H1 (cell line): ENCODE results near the gene PRPH2. TPM values are rescaled to one million over a fixed set of nuclear protein-coding genes. Genes with fewer than 3 reads are reported as not detected.

Source experiments
- POLR2A ChIP-seq, 2 experiments: IDR thresholded peaks; 1 replicate in 1 of 2; 2 replicates in 1 of 2; pipeline ENCODE4 v1.6.1; 2011; ENCODE audit warnings: low read depth in 2 of 2, low read length in 2 of 2, mild to moderate bottlenecking in 2 of 2; ENCODE audit errors: control extremely low read depth in 1 of 2
- SAP30 ChIP-seq: fragments of 300-600 bp; sonication (generic); IDR thresholded peaks from 2 replicates; pipeline ENCODE4 v1.7.1; 2012; ENCODE audit warnings: low read length, moderate library complexity, mild to moderate bottlenecking, inconsistent platforms; ENCODE audit not compliant: insufficient read depth, insufficient replicate concordance
- SP1 ChIP-seq: IDR thresholded peaks from 2 replicates; pipeline ENCODE4 v1.6.1; 2011; ENCODE audit warnings: low read depth, low read length
- polyA plus RNA-seq, 7 experiments: library from polyadenylated mRNA; depleted of rRNA in 3 of 7; stranded (reverse) in 5 of 7; unstranded in 2 of 7; fragments of >200 nt in 5 of 7; fragments of 200-250 nt in 2 of 7; gene quantifications; 1 replicate in 5 of 7; 2 replicates in 1 of 7; 4 replicates in 1 of 7; pipeline versions ENCODE4 v1.2.1 to v1.2.3, GENCODE V29; 2011 to 2013; ENCODE audit warnings: missing spikeins in 2 of 7, mixed read lengths in 2 of 7
- total RNA-seq: library from RNA; stranded (reverse); fragmentation: NEBNext Ultra II Directional; extraction: Animal tissue kit (Norgen Biotek cat#: 25700); gene quantifications from 2 replicates; pipeline ENCODE4 v1.2.1, GENCODE V29; 2021
- TF ChIP-seq, protein P1 (sequence below): fragments of 300-600 bp; sonication (generic); IDR thresholded peaks from 2 replicates; pipeline ENCODE4 v1.7.1; 2012; ENCODE audit warnings: low read length, moderate library complexity, mild to moderate bottlenecking, inconsistent platforms; ENCODE audit not compliant: insufficient replicate concordance

Gene PRPH2
- total and polyA plus RNA-seq, 2 of the 8 experiments (the other 6 are each of a cell fraction or from before 2014, with no cell fraction given), result 0.23 to 0.65 TPM

DNA sequence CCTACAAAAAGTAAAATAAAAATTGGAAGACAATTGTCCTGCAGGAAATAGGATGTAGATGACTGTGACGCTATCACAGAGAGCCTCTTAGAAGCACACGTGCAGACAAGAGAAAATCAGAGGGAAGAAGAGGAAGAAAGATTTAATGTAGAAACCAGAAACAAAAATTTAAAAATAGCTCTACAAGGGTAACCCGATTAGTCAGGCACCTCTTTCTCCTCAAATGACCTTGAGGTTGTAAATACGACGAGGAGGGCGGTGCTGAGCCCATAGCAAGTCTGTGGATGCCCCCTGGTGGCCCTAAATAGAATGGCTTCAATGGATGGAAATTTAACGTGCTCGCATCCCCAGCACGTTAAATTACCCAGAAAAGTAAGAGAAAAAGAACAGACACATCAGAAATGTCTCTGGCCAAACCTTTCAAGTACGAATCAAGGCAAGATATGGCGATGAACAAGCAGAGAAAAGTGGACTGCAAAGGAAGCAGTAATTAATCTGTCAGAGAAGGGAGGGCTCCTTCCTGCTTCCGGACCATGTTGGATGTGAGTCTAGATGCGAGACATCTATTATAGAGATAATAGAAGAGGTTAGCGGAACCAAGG is 4.2 kb upstream of the PRPH2 start (continued):
- TF ChIP-seq, protein P1, sequence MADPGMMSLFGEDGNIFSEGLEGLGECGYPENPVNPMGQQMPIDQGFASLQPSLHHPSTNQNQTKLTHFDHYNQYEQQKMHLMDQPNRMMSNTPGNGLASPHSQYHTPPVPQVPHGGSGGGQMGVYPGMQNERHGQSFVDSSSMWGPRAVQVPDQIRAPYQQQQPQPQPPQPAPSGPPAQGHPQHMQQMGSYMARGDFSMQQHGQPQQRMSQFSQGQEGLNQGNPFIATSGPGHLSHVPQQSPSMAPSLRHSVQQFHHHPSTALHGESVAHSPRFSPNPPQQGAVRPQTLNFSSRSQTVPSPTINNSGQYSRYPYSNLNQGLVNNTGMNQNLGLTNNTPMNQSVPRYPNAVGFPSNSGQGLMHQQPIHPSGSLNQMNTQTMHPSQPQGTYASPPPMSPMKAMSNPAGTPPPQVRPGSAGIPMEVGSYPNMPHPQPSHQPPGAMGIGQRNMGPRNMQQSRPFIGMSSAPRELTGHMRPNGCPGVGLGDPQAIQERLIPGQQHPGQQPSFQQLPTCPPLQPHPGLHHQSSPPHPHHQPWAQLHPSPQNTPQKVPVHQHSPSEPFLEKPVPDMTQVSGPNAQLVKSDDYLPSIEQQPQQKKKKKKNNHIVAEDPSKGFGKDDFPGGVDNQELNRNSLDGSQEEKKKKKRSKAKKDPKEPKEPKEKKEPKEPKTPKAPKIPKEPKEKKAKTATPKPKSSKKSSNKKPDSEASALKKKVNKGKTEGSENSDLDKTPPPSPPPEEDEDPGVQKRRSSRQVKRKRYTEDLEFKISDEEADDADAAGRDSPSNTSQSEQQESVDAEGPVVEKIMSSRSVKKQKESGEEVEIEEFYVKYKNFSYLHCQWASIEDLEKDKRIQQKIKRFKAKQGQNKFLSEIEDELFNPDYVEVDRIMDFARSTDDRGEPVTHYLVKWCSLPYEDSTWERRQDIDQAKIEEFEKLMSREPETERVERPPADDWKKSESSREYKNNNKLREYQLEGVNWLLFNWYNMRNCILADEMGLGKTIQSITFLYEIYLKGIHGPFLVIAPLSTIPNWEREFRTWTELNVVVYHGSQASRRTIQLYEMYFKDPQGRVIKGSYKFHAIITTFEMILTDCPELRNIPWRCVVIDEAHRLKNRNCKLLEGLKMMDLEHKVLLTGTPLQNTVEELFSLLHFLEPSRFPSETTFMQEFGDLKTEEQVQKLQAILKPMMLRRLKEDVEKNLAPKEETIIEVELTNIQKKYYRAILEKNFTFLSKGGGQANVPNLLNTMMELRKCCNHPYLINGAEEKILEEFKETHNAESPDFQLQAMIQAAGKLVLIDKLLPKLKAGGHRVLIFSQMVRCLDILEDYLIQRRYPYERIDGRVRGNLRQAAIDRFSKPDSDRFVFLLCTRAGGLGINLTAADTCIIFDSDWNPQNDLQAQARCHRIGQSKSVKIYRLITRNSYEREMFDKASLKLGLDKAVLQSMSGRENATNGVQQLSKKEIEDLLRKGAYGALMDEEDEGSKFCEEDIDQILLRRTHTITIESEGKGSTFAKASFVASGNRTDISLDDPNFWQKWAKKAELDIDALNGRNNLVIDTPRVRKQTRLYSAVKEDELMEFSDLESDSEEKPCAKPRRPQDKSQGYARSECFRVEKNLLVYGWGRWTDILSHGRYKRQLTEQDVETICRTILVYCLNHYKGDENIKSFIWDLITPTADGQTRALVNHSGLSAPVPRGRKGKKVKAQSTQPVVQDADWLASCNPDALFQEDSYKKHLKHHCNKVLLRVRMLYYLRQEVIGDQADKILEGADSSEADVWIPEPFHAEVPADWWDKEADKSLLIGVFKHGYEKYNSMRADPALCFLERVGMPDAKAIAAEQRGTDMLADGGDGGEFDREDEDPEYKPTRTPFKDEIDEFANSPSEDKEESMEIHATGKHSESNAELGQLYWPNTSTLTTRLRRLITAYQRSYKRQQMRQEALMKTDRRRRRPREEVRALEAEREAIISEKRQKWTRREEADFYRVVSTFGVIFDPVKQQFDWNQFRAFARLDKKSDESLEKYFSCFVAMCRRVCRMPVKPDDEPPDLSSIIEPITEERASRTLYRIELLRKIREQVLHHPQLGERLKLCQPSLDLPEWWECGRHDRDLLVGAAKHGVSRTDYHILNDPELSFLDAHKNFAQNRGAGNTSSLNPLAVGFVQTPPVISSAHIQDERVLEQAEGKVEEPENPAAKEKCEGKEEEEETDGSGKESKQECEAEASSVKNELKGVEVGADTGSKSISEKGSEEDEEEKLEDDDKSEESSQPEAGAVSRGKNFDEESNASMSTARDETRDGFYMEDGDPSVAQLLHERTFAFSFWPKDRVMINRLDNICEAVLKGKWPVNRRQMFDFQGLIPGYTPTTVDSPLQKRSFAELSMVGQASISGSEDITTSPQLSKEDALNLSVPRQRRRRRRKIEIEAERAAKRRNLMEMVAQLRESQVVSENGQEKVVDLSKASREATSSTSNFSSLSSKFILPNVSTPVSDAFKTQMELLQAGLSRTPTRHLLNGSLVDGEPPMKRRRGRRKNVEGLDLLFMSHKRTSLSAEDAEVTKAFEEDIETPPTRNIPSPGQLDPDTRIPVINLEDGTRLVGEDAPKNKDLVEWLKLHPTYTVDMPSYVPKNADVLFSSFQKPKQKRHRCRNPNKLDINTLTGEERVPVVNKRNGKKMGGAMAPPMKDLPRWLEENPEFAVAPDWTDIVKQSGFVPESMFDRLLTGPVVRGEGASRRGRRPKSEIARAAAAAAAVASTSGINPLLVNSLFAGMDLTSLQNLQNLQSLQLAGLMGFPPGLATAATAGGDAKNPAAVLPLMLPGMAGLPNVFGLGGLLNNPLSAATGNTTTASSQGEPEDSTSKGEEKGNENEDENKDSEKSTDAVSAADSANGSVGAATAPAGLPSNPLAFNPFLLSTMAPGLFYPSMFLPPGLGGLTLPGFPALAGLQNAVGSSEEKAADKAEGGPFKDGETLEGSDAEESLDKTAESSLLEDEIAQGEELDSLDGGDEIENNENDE, result no peak
- TF ChIP-seq SP1, result no peak
- TF ChIP-seq SAP30, result no peak
- TF ChIP-seq POLR2A (IDR thresholded peaks at IDR 0.05; ENCODE audit: control extremely low read depth in 1 of 2, low read depth in 2 of 2, low read length in 2 of 2), result no peak
